Measurements from ENCODE around the gene PIH1D2. TPM values are rescaled to one million over a fixed set of nuclear protein-coding genes. Genes with fewer than 3 reads are reported as not detected.
"Not testable (repeated sequence)": the region's sequence is repeated elsewhere in the genome, so short reads cannot be mapped to it uniquely, and the experiment has no call there.

The PIH1D2 gene
- total RNA-seq, 1 experiment from 2014 or later: 0.85 TPM

GRCh38 chr11:112049777-112050176 lies 24.0 kb downstream of the PIH1D2 start:
- TF ChIP-seq ATF6 (CRISPR knock-in tag; IDR thresholded peaks at IDR 0.05) (no peak), JUN (CRISPR knock-in tag; IDR thresholded peaks at IDR 0.05) (no peak), AR (CRISPR knock-in tag; IDR thresholded peaks at IDR 0.05) (no peak), SP1 (CRISPR knock-in tag; conservative IDR thresholded peaks at IDR 0.05) (no peak), SMAD3 (CRISPR knock-in tag; IDR thresholded peaks at IDR 0.05; ENCODE audit: borderline replicate concordance) (no peak), PRRX2 (CRISPR knock-in tag; IDR thresholded peaks at IDR 0.05) (no peak), ZNF416 (CRISPR knock-in tag; IDR thresholded peaks at IDR 0.05) (no peak), TEAD1 (CRISPR knock-in tag; IDR thresholded peaks at IDR 0.05) (no peak), ZNF263 (CRISPR knock-in tag; IDR thresholded peaks at IDR 0.05; ENCODE audit: low read depth) (no peak), ZBTB21 (CRISPR knock-in tag; IDR thresholded peaks at IDR 0.05; ENCODE audit: borderline replicate concordance) (no peak), CDX4 (CRISPR knock-in tag; IDR thresholded peaks at IDR 0.05; ENCODE audit: borderline replicate concordance) (no peak), AFF4 (CRISPR knock-in tag; IDR thresholded peaks at IDR 0.05; ENCODE audit: borderline replicate concordance) (no peak), ARID4B (CRISPR knock-in tag; IDR thresholded peaks at IDR 0.05; ENCODE audit: borderline replicate concordance) (no peak), TEAD4 (CRISPR knock-in tag; IDR thresholded peaks at IDR 0.05) (no peak), ZNF423 (CRISPR knock-in tag; IDR thresholded peaks at IDR 0.05) (no peak), HMGA2 (CRISPR knock-in tag; IDR thresholded peaks at IDR 0.05) (no peak), NFE2L1 (CRISPR knock-in tag; IDR thresholded peaks at IDR 0.05) (no peak), ERG (CRISPR knock-in tag; IDR thresholded peaks at IDR 0.05) (no peak), STAT6 (CRISPR knock-in tag; conservative IDR thresholded peaks at IDR 0.05; ENCODE audit: low read depth) (no peak)
- no peak overlapping the region for H3K4me3 Mint-ChIP-seq
- H3K4me1 Mint-ChIP-seq: no peaks in the 10 kb centered on the region
- H3K27me3 Mint-ChIP-seq (ENCODE audit: low read depth): no peaks in the 10 kb centered on the region
- H3K36me3 Mint-ChIP-seq: peaks cover 79% of the 10 kb centered on the region
- POLR2A ChIA-PET: no interaction called here
- ATAC-seq: no peak
- no peak for DNase-seq (ENCODE audit: low spot score)
- CTCF ChIA-PET: no interaction called here
- H3K27ac Mint-ChIP-seq: no peak overlapping the region
- H3K9me3 Mint-ChIP-seq: no peaks in the 10 kb centered on the region

- H3K36me3 Mint-ChIP-seq: peaks cover 83% of the 10 kb centered on the region
- POLR2A ChIA-PET: interaction anchor here (0.7 kb wide), 1 partner anchor 18 kb away, joined by 6 read pairs; no protein-coding TSS in a partner anchor
- H3K9me3 Mint-ChIP-seq; CTCF ChIA-PET; DNase-seq (ENCODE audit: low spot score); H3K27me3 Mint-ChIP-seq (ENCODE audit: low read depth); ATAC-seq; H3K4me1 Mint-ChIP-seq; H3K4me3 Mint-ChIP-seq; H3K27ac Mint-ChIP-seq: not testable (repeated sequence)
These were observed 25.6 kb downstream of the PIH1D2 start for GRCh38 chr11:112048256-112048655.
